Aorta (tissue), 5 donors: Measurements from ENCODE around the gene NEK5. TPM values are rescaled to one million over a fixed set of nuclear protein-coding genes. Genes with fewer than 3 reads are reported as not detected.
"Not testable (repeated sequence)": the region's sequence is repeated elsewhere in the genome, so short reads cannot be mapped to it uniquely, and the experiment has no call there.

Experiments used
- ATAC-seq: fragments of 200-7000 bp; cut with Tn5 transposase; one replicate; pipeline ENCODE4 v1.9.1; 2022; ENCODE audit warnings: moderate library complexity; ENCODE audit not compliant: low FRiP score
- DNase-seq, 2 donors: peaks; one replicate each; pipeline ENCODE4 v3.0.0-alpha.2; 2020
- H3K27ac ChIP-seq, 2 donors: one replicate each; pipeline ENCODE4 v1.5.1; 2013; ENCODE audit warnings: low read length in 2 of 2, mild to moderate bottlenecking in 2 of 2, moderate library complexity in 2 of 2, control low read depth in 1 of 2, inconsistent platforms in 1 of 2, low read depth in 1 of 2
- H3K27me3 ChIP-seq, 2 donors: one replicate each; pipeline ENCODE4 v1.6.1; 2013; ENCODE audit warnings: control low read depth in 1 of 2, low read length in 1 of 2, mild to moderate bottlenecking in 1 of 2, moderate library complexity in 1 of 2; ENCODE audit not compliant: insufficient read depth in 2 of 2, control insufficient read depth in 1 of 2
- H3K36me3 ChIP-seq, 2 donors: one replicate each; pipeline ENCODE4 v1.6.1; 2013; ENCODE audit warnings: control low read depth in 1 of 2, low read length in 1 of 2, mild to moderate bottlenecking in 1 of 2; ENCODE audit not compliant: insufficient read depth in 2 of 2, control insufficient read depth in 1 of 2
- H3K4me1 ChIP-seq, 2 donors: one replicate each; pipeline ENCODE4 v1.6.1; 2013; ENCODE audit warnings: low read length in 2 of 2, control low read depth in 1 of 2, mild to moderate bottlenecking in 1 of 2, moderate library complexity in 1 of 2; ENCODE audit not compliant: insufficient read depth in 2 of 2, control insufficient read depth in 1 of 2
- H3K4me3 ChIP-seq, 2 donors: one replicate each; pipeline ENCODE4 v1.5.1; 2013; ENCODE audit warnings: low read length in 2 of 2, control low read depth in 1 of 2, mild to moderate bottlenecking in 1 of 2
- H3K9me3 ChIP-seq: one replicate; pipeline ENCODE4 v1.6.1; 2013; ENCODE audit warnings: mild to moderate bottlenecking, low read length; ENCODE audit not compliant: control insufficient read depth
- WGBS, 2 donors: extraction: QIAGEN DNeasy Blood & Tissue Kit; methylation state at CpG; one replicate each; pipeline ENCODE4 v1.1.7; 2013; 5-methylcytosine and 5-hydroxymethylcytosine counted together
- intact Hi-C, 2 donors: fragments of 100-400 bp; cut with DNase I; formaldehyde crosslinking; loops; one replicate each; pipeline versions ENCODE4 v1.14.2 to v1.15.0; 2022
- long read RNA-seq, 2 donors: library from polyadenylated mRNA; unstranded; transcript quantifications; one replicate each; pipeline ENCODE4 v2.0.0, GENCODE V29; 2020 to 2021
- polyA plus RNA-seq, 2 donors: library from polyadenylated mRNA; stranded (reverse); fragments of 200-250 nt; gene quantifications; one replicate each; pipeline ENCODE4 v1.2.3, GENCODE V29; 2013
- total RNA-seq, 2 donors: library from RNA; stranded (reverse); fragmentation: NEBNext Ultra II Directional; extraction: Animal tissue kit (Norgen Biotek cat#: 25700); gene quantifications; one replicate each; pipeline ENCODE4 v1.2.1, GENCODE V29; 2021
- donor health status: healthy with polysubstance abuse.
- donor health status: Bipolar disorder and iron deficiency.
- donor health status: DM: no; HTN: no; CAD: no.
- donor health status: DM: no; HTN: no; CAD: no.
- donor health status: DM: yes; HTN: yes; CAD: no.

NEK5 gene
- total RNA-seq (1 to 10 TPM in 1 of 2 donors, under 1 TPM in 1; 0.58 to 1.4 TPM), polyA plus RNA-seq (under 1 TPM in 1 of 2 donors, not detected in 1; 0.15 TPM)
- long read RNA-seq, donor 1, partial matches to known transcripts: 1 of 7 reads
- long read RNA-seq, donor 1, other reads (novel, unspliced or antisense): 6 of 7 reads
- long read RNA-seq, donor 2, partial matches to known transcripts: 0 of 8 reads
- long read RNA-seq, donor 2, other reads (novel, unspliced or antisense): 8 of 8 reads

- H3K4me3 ChIP-seq: peak within 1 kb of the TSS; percentile 49 to 61
These were observed at the start of gene NEK5 for GRCh38 chr13:52128714-52129700. NEK5 (minus strand) TSS chr13:52129073; CDS start chr13:52127482, 1,591 bp downstream.

GRCh38 chr13:52177276-52177675 is 48.4 kb upstream of the NEK5 start:
- Histone ChIP-seq H3K4me3 (no peak overlapping the region), H3K9me3 (no peaks in the 10 kb centered on the region), H3K27me3 (no peaks in the 10 kb centered on the region), H3K27ac (no peak overlapping the region), H3K4me1 (no peaks in the 10 kb centered on the region), H3K36me3 (peaks cover 0 to 2% of the 10 kb centered on the region in 2 donors)
- DNase-seq (no peak), ATAC-seq (no peak)
- intact Hi-C loops: no loop called here
- 86 to 90% methylated on average over 2 of the region's 2 CpGs for WGBS, 2 donors

More at GRCh38 chr13:52128714-52129700, at the start of gene NEK5:
- H3K27me3 ChIP-seq: no peaks in the 10 kb centered on the region
- intact Hi-C loops: loop anchor here (2.0 to 10.0 kb wide), 7 partner anchors 64 to 312 kb away; partner anchors contain the start of gene TMEM272 (in 1 of the 2)
- H3K27ac ChIP-seq: no peak within 1 kb of the TSS
- H3K36me3 ChIP-seq: peaks cover 2 to 6% of the 10 kb centered on the region in 2 donors
- H3K9me3 ChIP-seq: no peaks in the 10 kb centered on the region
- H3K4me1 ChIP-seq: no peaks in the 10 kb centered on the region
- 7 to 9% methylated on average over 63 to 71 of the region's 71 CpGs for WGBS, 2 donors
- ATAC-seq: peak; percentile 91
- peak; percentile 75 to 89 for DNase-seq

GRCh38 chr13:52173970-52174369 is 45.1 kb upstream of the NEK5 start:
- H3K27ac ChIP-seq, H3K4me1 ChIP-seq, intact Hi-C loops, H3K27me3 ChIP-seq, H3K36me3 ChIP-seq, ATAC-seq, H3K4me3 ChIP-seq, H3K9me3 ChIP-seq, DNase-seq: not testable (repeated sequence)
- WGBS, 2 donors: 79 to 85% methylated on average over 6 of the region's 6 CpGs

GRCh38 chr13:52173373-52173772 is 44.5 kb upstream of the NEK5 start:
- Histone ChIP-seq H3K4me1 (no peaks in the 10 kb centered on the region), H3K36me3 (peaks cover 2% of the 10 kb centered on the region in 2 donors), H3K27me3 (no peaks in the 10 kb centered on the region), H3K4me3 (no peak overlapping the region), H3K9me3 (no peaks in the 10 kb centered on the region), H3K27ac (no peak overlapping the region)
- 79 to 83% methylated on average over 3 of the region's 3 CpGs for WGBS, 2 donors
- no peak for ATAC-seq
- no peak for DNase-seq
- intact Hi-C loops: no loop called here

GRCh38 chr13:52171686-52172085 is 42.8 kb upstream of the NEK5 start:
- intact Hi-C loops, DNase-seq, H3K4me3 ChIP-seq, H3K9me3 ChIP-seq, H3K27me3 ChIP-seq, ATAC-seq, H3K4me1 ChIP-seq, H3K27ac ChIP-seq, H3K36me3 ChIP-seq: not testable (repeated sequence)
- 86 to 93% methylated on average over 1 of the region's 1 CpG for WGBS, 2 donors

GRCh38 chr13:52170828-52171391 is 42.0 kb upstream of the NEK5 start:
- H3K27ac ChIP-seq, ATAC-seq, intact Hi-C loops: not testable (repeated sequence)

GRCh38 chr13:52169839-52170238 is 41.0 kb upstream of the NEK5 start:
- no peaks in the 10 kb centered on the region for H3K27me3 ChIP-seq
- no peaks in the 10 kb centered on the region for H3K4me1 ChIP-seq
- DNase-seq: no peak
- no peaks in the 10 kb centered on the region for H3K9me3 ChIP-seq
- no peak overlapping the region for H3K4me3 ChIP-seq
- H3K27ac ChIP-seq: no peak overlapping the region
- intact Hi-C loops: no loop called here
- H3K36me3 ChIP-seq: peaks cover 0 to 2% of the 10 kb centered on the region in 2 donors
- WGBS, 2 donors: 89 to 92% methylated on average over 5 of the region's 5 CpGs
- no peak for ATAC-seq

More at GRCh38 chr13:52170828-52171391, 42.0 kb upstream of the NEK5 start:
- not testable (repeated sequence) for DNase-seq, H3K36me3 ChIP-seq, H3K27me3 ChIP-seq, H3K9me3 ChIP-seq, H3K4me1 ChIP-seq, H3K4me3 ChIP-seq
- WGBS, 2 donors: 74 to 93% methylated on average over 1 of the region's 1 CpG

- WGBS, 2 donors: 58 to 69% methylated on average over 2 of the region's 2 CpGs
- ATAC-seq (no peak), DNase-seq (no peak)
- Histone ChIP-seq H3K27me3 (no peaks in the 10 kb centered on the region), H3K36me3 (peaks cover 0 to 2% of the 10 kb centered on the region in 2 donors), H3K9me3 (no peaks in the 10 kb centered on the region), H3K4me3 (no peak overlapping the region), H3K27ac (no peak overlapping the region), H3K4me1 (no peaks in the 10 kb centered on the region)
- intact Hi-C loops: no loop called here
These were observed 36.5 kb upstream of the NEK5 start for GRCh38 chr13:52165411-52165810.
